DOHH2 (cell line): ENCODE results near the gene MRPL54.
A peak's percentile ranks its signal among the peaks of the same experiment; 100 is the strongest.
"Not testable (repeated sequence)": the region's sequence is repeated elsewhere in the genome, so short reads cannot be mapped to it uniquely, and the experiment has no call there.

Experiments
- H3F3A ChIP-seq: fragments of 200-600 bp; sonication (generic), shearing (Covaris generic); 2 replicates; pipeline ENCODE4 v1.6.0; 2016; ENCODE audit warnings: antibody characterized with exemption, mild to moderate bottlenecking; ENCODE audit not compliant: control insufficient read depth, insufficient read depth
- H3K27ac ChIP-seq: fragments of 200-600 bp; sonication (generic); 2 replicates; pipeline ENCODE4 v1.5.1; 2014; ENCODE audit warnings: low read depth, mild to moderate bottlenecking, low read length, moderate library complexity
- H3K27me3 ChIP-seq: fragments of 200-600 bp; sonication (generic); 2 replicates; pipeline ENCODE4 v1.6.1; 2014; ENCODE audit warnings: mild to moderate bottlenecking, low read length, mixed read lengths; ENCODE audit not compliant: control insufficient read depth
- H3K36me3 ChIP-seq: fragments of 200-600 bp; sonication (generic); 2 replicates; pipeline ENCODE4 v1.6.1; 2014; ENCODE audit warnings: mild to moderate bottlenecking, low read length, moderate library complexity, mixed read lengths; ENCODE audit not compliant: control insufficient read depth
- H3K4me1 ChIP-seq: fragments of 200-600 bp; sonication (generic); 2 replicates; pipeline ENCODE4 v1.6.1; 2014; ENCODE audit warnings: mild to moderate bottlenecking, low read length, mixed read lengths; ENCODE audit not compliant: control insufficient read depth
- H3K4me2 ChIP-seq: fragments of 200-600 bp; sonication (generic); 2 replicates; pipeline ENCODE4 v1.6.0; 2014; ENCODE audit warnings: mild to moderate bottlenecking, low read length, moderate library complexity
- H3K4me3 ChIP-seq: fragments of 200-600 bp; sonication (generic); 2 replicates; pipeline ENCODE4 v1.5.1; 2014; ENCODE audit warnings: mild to moderate bottlenecking, low read length, mixed read lengths
- H3K79me2 ChIP-seq: fragments of 200-600 bp; sonication (generic); 2 replicates; pipeline ENCODE4 v1.6.1; 2014; ENCODE audit warnings: mild to moderate bottlenecking, low read length, mixed read lengths; ENCODE audit not compliant: control insufficient read depth
- H3K9me2 ChIP-seq: fragments of 200-600 bp; sonication (generic); replicated peaks from 2 replicates; pipeline ENCODE4 v1.6.1; 2014; ENCODE audit warnings: mild to moderate bottlenecking, low read length, mixed read lengths; ENCODE audit not compliant: control insufficient read depth
- H3K9me3 ChIP-seq: fragments of 200-600 bp; sonication (generic); 2 replicates; pipeline ENCODE4 v1.6.1; 2014; ENCODE audit warnings: antibody characterized with exemption, low read length, mixed read lengths; ENCODE audit not compliant: control insufficient read depth, insufficient read depth
- H4K20me1 ChIP-seq: fragments of 200-600 bp; sonication (generic); 2 replicates; pipeline ENCODE4 v1.6.0; 2014; ENCODE audit warnings: low read depth, mild to moderate bottlenecking, antibody characterized with exemption, low read length, moderate library complexity; ENCODE audit not compliant: control insufficient read depth, insufficient read depth
- EZH2phosphoT487 ChIP-seq: fragments of 200-600 bp; sonication (generic); IDR thresholded peaks from 2 replicates; pipeline ENCODE4 v1.6.1; 2017; ENCODE audit warnings: borderline replicate concordance, mild to moderate bottlenecking, antibody characterized with exemption, low read length, moderate library complexity, mixed read lengths
- TF ChIP-seq, protein P1 (sequence below): fragments of 200-600 bp; sonication (generic); IDR thresholded peaks from one replicate; pipeline ENCODE4 v1.5.1; 2014; ENCODE audit warnings: antibody characterized with exemption, mild to moderate bottlenecking, low read depth, low read length; ENCODE audit not compliant: poor library complexity, severe bottlenecking

MRPL54 gene

GRCh38 chr19:3810708-3811355, 48.4 kb downstream of the MRPL54 start:
- H3K4me1 ChIP-seq: peaks cover 31% of the 10 kb centered on the region
- H3K9me2 ChIP-seq: no peaks in the 10 kb centered on the region
- H3K4me3 ChIP-seq: no peak overlapping the region
- TF ChIP-seq, protein P1, sequence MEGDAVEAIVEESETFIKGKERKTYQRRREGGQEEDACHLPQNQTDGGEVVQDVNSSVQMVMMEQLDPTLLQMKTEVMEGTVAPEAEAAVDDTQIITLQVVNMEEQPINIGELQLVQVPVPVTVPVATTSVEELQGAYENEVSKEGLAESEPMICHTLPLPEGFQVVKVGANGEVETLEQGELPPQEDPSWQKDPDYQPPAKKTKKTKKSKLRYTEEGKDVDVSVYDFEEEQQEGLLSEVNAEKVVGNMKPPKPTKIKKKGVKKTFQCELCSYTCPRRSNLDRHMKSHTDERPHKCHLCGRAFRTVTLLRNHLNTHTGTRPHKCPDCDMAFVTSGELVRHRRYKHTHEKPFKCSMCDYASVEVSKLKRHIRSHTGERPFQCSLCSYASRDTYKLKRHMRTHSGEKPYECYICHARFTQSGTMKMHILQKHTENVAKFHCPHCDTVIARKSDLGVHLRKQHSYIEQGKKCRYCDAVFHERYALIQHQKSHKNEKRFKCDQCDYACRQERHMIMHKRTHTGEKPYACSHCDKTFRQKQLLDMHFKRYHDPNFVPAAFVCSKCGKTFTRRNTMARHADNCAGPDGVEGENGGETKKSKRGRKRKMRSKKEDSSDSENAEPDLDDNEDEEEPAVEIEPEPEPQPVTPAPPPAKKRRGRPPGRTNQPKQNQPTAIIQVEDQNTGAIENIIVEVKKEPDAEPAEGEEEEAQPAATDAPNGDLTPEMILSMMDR: no peak
- TF ChIP-seq EZH2phosphoT487: no peak
- peak overlapping the region; percentile 46 for H3K4me2 ChIP-seq
- no peak overlapping the region for H3K27ac ChIP-seq
- no peaks in the 10 kb centered on the region; the same call in 1 of the 2 replicates for H3F3A ChIP-seq
- H3K36me3 ChIP-seq: no peaks in the 10 kb centered on the region
- H3K9me3 ChIP-seq: peaks cover 4% of the 10 kb centered on the region; the same call in 1 of the 2 replicates
- H3K79me2 ChIP-seq: no peaks in the 10 kb centered on the region
- H4K20me1 ChIP-seq: no peaks in the 10 kb centered on the region
- peaks cover 15% of the 10 kb centered on the region for H3K27me3 ChIP-seq

DNA sequence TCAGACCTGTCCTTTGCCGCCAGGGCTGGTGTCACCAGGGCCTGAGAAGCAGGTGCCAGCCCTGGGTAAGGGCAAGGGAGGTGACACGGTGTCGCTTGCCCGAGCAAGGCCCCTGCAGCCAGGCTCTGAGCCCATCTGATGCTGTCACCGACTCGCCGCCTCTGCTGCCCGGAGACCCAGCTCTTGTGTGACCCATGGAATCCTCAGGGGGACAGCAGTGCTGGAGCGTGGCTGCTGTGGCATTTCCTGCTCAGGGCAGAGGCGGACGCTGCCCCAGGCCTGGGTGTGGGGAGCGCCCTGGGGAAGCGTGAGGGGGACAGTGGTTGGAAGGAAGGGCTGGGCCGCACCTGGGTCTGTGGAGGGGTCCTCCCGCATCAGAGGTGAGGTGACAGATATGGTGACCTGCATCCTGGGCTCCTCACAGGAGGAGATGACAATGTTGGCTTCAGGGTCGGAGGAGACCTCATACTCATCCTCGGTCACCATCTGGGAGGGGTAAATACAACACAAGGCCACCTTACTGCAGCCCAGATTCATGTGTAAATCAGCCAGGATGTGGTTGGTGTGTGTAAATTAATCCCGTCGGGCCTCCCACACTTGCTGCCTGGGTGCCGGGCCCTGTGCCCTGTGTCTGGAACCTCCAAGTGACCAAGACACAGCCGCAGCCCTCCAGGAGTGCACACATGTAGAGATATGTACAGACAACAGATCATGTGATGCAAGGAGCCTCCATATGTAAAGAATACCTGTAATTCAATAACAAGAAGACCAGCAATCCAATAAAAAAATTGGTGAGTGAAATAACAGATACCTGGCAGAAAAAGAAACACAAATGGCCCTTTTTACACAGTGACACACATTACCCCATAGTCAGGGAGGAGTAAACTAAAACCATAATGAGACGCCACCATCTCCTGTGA, 51.3 kb downstream of the MRPL54 start:
- Histone ChIP-seq H4K20me1 (no peaks in the 10 kb centered on the region), H3K27ac (no peak overlapping the region), H3K4me2 (no peak overlapping the region), H3K4me1 (peaks cover 31% of the 10 kb centered on the region), H3F3A (no peaks in the 10 kb centered on the region; the same call in 1 of the 2 replicates), H3K4me3 (no peak overlapping the region), H3K9me3 (no peaks in the 10 kb centered on the region), H3K79me2 (no peaks in the 10 kb centered on the region), H3K27me3 (peaks cover 17% of the 10 kb centered on the region), H3K9me2 (no peaks in the 10 kb centered on the region), H3K36me3 (no peaks in the 10 kb centered on the region)
- TF ChIP-seq, protein P1: no peak
- TF ChIP-seq EZH2phosphoT487: no peak

GRCh38 chr19:3814648-3815047, 52.2 kb downstream of the MRPL54 start:
- no peaks in the 10 kb centered on the region for H3K36me3 ChIP-seq
- peaks cover 17% of the 10 kb centered on the region for H3K27me3 ChIP-seq
- H3K27ac ChIP-seq: no peak overlapping the region
- no peaks in the 10 kb centered on the region for H4K20me1 ChIP-seq
- peaks cover 31% of the 10 kb centered on the region for H3K4me1 ChIP-seq
- H3K4me3 ChIP-seq: no peak overlapping the region
- no peak for TF ChIP-seq EZH2phosphoT487
- TF ChIP-seq, protein P1: no peak
- no peaks in the 10 kb centered on the region; the same call in 1 of the 2 replicates for H3F3A ChIP-seq
- no peaks in the 10 kb centered on the region for H3K79me2 ChIP-seq
- H3K9me2 ChIP-seq: no peaks in the 10 kb centered on the region
- no peaks in the 10 kb centered on the region for H3K9me3 ChIP-seq
- H3K4me2 ChIP-seq: no peak overlapping the region

DNA sequence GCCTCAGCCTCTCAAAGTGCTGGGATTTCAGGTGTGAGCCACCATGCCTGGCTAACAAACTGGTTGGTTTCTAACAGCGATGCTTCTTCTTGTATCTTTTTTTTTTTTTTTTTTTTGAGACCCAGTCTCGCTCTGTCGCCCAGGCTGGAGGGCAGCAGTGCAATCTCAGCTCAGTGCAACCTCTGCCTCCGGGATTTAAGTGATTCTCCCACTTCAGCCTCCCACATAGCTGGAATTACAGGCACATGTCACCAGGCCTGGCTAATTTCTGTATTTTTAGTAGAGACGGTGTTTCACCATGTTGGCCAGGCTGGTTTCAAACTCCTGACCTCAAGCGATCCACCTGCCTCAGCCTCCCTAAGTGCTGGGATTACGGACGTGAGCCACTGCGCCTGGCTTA, 53.7 kb downstream of the MRPL54 start:
- not testable (repeated sequence) for H3K79me2 ChIP-seq, H3K4me3 ChIP-seq, H4K20me1 ChIP-seq, H3K9me2 ChIP-seq, H3K4me2 ChIP-seq, H3K27ac ChIP-seq, H3K27me3 ChIP-seq, H3K9me3 ChIP-seq, H3K36me3 ChIP-seq, H3F3A ChIP-seq
- peaks cover 17% of the 10 kb centered on the region for H3K4me1 ChIP-seq
